PC-9 (cell line): ENCODE results near the gene H3-3A. TPM values are rescaled to one million over a fixed set of nuclear protein-coding genes. Genes with fewer than 3 reads are reported as not detected.

Experiments
- BruUV-seq: library from RNA; stranded (reverse); fragments of 400-500 nt; replicated peaks from 2 replicates; lab custom pipeline; 2021; lab: Mats Ljungman, UMichigan
- CTCF ChIA-PET: fragments of 300-600 bp; sonication (Branson Sonifier 250); formaldehyde crosslinking; loops from one replicate; lab custom pipeline; 2022; ENCODE audit warnings: antibody characterized with exemption; lab: Charles Lee
- POLR2A ChIA-PET: fragments of 300-600 bp; sonication (Branson Sonifier 250); formaldehyde crosslinking; loops from one replicate; lab custom pipeline; 2022; ENCODE audit warnings: antibody characterized with exemption; ENCODE audit not compliant: unreplicated experiment; lab: Charles Lee
- DNase-seq, 2 experiments: peaks; one replicate each; pipeline versions ENCODE4 v3.0.0 to v3.0.0-alpha.2; 2015 to 2022; ENCODE audit warnings: mixed read lengths in 1 of 2
- H2AFZ ChIP-seq: fragments of 200-600 bp; sonication (generic); 2 replicates; pipeline ENCODE4 v1.8.1; 2017; ENCODE audit warnings: antibody characterized with exemption
- H3F3A ChIP-seq: fragments of 200-600 bp; sonication (generic); 2 replicates; pipeline ENCODE4 v1.8.1; 2017; ENCODE audit warnings: antibody characterized with exemption, mild to moderate bottlenecking, low read depth; ENCODE audit not compliant: insufficient read depth
- H3K27ac ChIP-seq: fragments of 200-600 bp; sonication (generic); 2 replicates; pipeline ENCODE4 v1.6.1; 2016; ENCODE audit warnings: mixed run types
- H3K27me3 ChIP-seq: fragments of 200-600 bp; sonication (generic); 2 replicates; pipeline ENCODE4 v1.6.1; 2016; ENCODE audit warnings: low read depth, mixed run types; ENCODE audit not compliant: insufficient read depth
- H3K36me3 ChIP-seq: fragments of 200-600 bp; sonication (generic); 2 replicates; pipeline ENCODE4 v1.6.1; 2016; ENCODE audit warnings: low read depth, mixed run types
- H3K4me1 ChIP-seq: fragments of 200-600 bp; sonication (generic); replicated peaks from 2 replicates; pipeline ENCODE4 v1.6.1; 2016; ENCODE audit warnings: mixed run types; ENCODE audit not compliant: insufficient read depth
- H3K4me2 ChIP-seq: fragments of 200-600 bp; sonication (generic); 2 replicates; pipeline ENCODE4 v1.6.1; 2017; ENCODE audit warnings: mixed run types
- H3K4me3 ChIP-seq: fragments of 200-600 bp; sonication (generic); 2 replicates; pipeline ENCODE4 v1.6.1; 2016; ENCODE audit warnings: mixed run types
- H3K79me2 ChIP-seq: fragments of 200-600 bp; sonication (generic); 2 replicates; pipeline ENCODE4 v1.6.1; 2017; ENCODE audit warnings: low read depth, mixed run types
- H3K9me2 ChIP-seq: fragments of 200-600 bp; sonication (generic); 2 replicates; pipeline ENCODE4 v1.8.1; 2017; ENCODE audit warnings: mild to moderate bottlenecking; ENCODE audit not compliant: insufficient read depth
- H3K9me3 ChIP-seq: fragments of 200-600 bp; sonication (generic); 2 replicates; pipeline ENCODE4 v1.8.1; 2016; ENCODE audit warnings: low read depth; ENCODE audit not compliant: insufficient read depth
- H4K20me1 ChIP-seq: fragments of 200-600 bp; sonication (generic); 2 replicates; pipeline ENCODE4 v1.8.1; 2017; ENCODE audit not compliant: insufficient read depth
- CTCF ChIP-seq: fragments of 200-600 bp; sonication (generic); conservative IDR thresholded peaks from 2 replicates; pipeline ENCODE4 v1.6.1; 2017; ENCODE audit warnings: mixed run types, antibody characterized with exemption, mild to moderate bottlenecking, moderate library complexity
- EZH2 ChIP-seq: fragments of 200-600 bp; sonication (generic); IDR thresholded peaks from 2 replicates; pipeline ENCODE4 v1.8.0; 2017; ENCODE audit warnings: antibody characterized with exemption, low read depth
- intact Hi-C: fragments of 100-400 bp; cut with micrococcal nuclease; formaldehyde crosslinking; loops from one replicate; pipeline ENCODE4 v1.10.0; 2022; ENCODE audit not compliant: unreplicated experiment
- total RNA-seq: library from RNA; stranded (reverse); gene quantifications from 2 replicates; pipeline ENCODE4 v1.2.3, GENCODE V29; 2021

H3-3A gene
- total RNA-seq, 1 experiment from 2014 or later: 584 TPM

DNA sequence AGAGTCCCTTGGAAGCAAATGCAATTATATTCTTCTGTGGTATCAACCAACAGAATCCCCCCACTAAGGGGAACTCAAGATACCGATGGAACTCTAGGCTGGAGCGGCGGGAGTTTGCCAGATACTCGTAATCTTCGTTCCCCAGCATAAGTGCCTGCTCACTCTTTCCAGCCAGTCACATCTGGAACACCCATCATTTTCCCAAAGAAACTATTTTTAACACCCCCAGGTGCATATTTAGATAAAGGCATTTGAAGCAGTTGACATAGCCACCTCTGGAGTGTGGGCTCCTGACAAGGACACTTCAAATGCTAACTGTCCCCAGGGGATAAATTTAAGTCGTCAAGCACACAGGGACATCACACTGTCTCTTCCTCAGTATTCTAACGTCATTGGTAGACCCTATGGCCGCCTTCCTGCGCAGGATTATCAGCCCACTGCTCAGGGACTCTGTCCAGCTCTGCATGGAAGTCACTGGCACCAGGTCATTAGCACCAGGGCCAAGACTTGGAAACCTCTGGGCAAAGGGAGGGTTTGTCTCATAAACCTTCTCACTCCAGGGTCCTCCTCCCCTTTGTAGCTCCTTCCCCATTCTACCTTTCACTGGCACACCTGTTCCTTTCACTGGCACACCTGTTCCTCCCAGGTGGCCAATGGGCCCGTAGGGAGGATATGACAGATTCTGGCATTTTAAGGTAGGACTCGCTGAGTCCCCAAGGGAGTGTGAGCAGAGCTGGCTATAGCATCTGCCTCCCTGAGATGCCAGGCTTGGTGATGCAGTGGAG is 48.8 kb downstream of the H3-3A start:
- 0 out of 2 replicates have a peak overlapping the region, but pooled peaks have one; percentile 67 for H3K27ac ChIP-seq
- TSS peak; percentile 76 for BruUV-seq
- no peaks in the 10 kb centered on the region for H3K27me3 ChIP-seq
- no peaks in the 10 kb centered on the region for H3K9me3 ChIP-seq
- peaks cover 31% of the 10 kb centered on the region for H3K4me1 ChIP-seq
- no peaks in the 10 kb centered on the region for H3K79me2 ChIP-seq
- intact Hi-C loops: no loop called here
- H3K4me3 ChIP-seq: peak overlapping the region; percentile 82
- TF ChIP-seq EZH2 (no peak), CTCF (no peak)
- DNase-seq: no peak
- POLR2A ChIA-PET: interaction anchor here (0.6 kb wide), 1 partner anchor 12 kb away, joined by 8 read pairs; no protein-coding TSS in a partner anchor
- H3F3A ChIP-seq: peaks cover 38% of the 10 kb centered on the region; the same call in 1 of the 2 replicates
- no peaks in the 10 kb centered on the region for H4K20me1 ChIP-seq
- H3K9me2 ChIP-seq: no peaks in the 10 kb centered on the region
- peak overlapping the region; percentile 90 for H2AFZ ChIP-seq
- H3K4me2 ChIP-seq: peak overlapping the region; percentile 94
- H3K36me3 ChIP-seq: no peaks in the 10 kb centered on the region
- CTCF ChIA-PET: interaction anchor here (0.6 to 5.6 kb wide), 4 partner anchors 10 to 338 kb away, joined by 3 to 29 read pairs (median 4); no protein-coding TSS in a partner anchor

DNA sequence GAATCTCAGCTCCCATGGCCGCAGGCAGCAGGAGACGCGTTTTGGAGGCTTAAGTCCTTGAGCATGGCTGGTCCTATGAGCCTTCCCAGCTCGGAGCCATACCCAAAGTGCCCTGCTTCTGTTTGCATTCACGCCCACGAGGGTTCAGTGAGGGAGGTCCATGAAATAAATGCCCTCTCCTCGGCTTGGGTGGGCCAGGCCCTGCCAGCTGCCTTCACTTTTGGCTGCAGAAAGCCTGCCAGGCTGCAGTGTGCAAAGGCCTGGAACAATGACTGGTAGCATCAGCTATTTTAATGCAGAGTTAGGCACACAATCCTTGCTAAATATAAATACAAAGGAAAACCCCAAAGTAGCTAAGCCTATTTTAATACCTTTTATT is 49.4 kb downstream of the H3-3A start:
- intact Hi-C loops: no loop called here
- ChIA-PET CTCF (interaction anchor here (1.2 to 5.6 kb wide), 2 partner anchors 47 to 50 kb away, joined by 4 to 29 read pairs; no protein-coding TSS in a partner anchor), POLR2A (interaction anchor here (0.7 kb wide), 1 partner anchor 113 kb away, joined by 3 read pairs; the partner anchor contains the start of gene SDE2)
- BruUV-seq: no TSS peak
- H2AFZ ChIP-seq: no peak overlapping the region
- H3K9me2 ChIP-seq: no peaks in the 10 kb centered on the region
- no peaks in the 10 kb centered on the region for H3K79me2 ChIP-seq
- H3K36me3 ChIP-seq: no peaks in the 10 kb centered on the region
- H3K4me3 ChIP-seq: no peak overlapping the region
- H3K27me3 ChIP-seq: no peaks in the 10 kb centered on the region
- H3F3A ChIP-seq: peaks cover 38% of the 10 kb centered on the region; the same call in 1 of the 2 replicates
- DNase-seq: no peak
- TF ChIP-seq CTCF (no peak), EZH2 (no peak)
- no peaks in the 10 kb centered on the region for H4K20me1 ChIP-seq
- H3K4me2 ChIP-seq: peak overlapping the region; percentile 94; the same call in 1 of the 2 replicates
- H3K4me1 ChIP-seq: peaks cover 30% of the 10 kb centered on the region
- H3K27ac ChIP-seq: no peak overlapping the region
- no peaks in the 10 kb centered on the region for H3K9me3 ChIP-seq

DNA sequence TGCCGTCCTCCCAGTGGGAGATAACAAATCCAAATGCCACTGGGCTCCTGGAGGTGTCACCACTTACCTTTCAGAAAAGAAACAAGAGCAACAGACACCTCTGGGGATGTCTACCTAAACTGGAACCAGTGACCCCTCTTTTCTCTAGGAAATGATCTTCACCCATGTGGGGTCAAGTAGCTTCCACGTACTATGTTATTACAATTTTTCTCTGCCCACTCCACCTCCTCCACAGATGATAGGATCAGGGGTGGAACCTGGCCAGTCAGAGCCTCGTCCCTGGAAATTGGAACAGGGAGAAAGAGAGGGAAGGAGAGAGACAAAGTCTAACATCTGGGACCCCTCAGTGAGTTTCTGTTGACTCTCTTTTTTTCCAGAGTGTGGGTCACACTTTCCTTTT is 50.1 kb downstream of the H3-3A start:
- no peak overlapping the region for H3K27ac ChIP-seq
- H3K9me2 ChIP-seq: no peaks in the 10 kb centered on the region
- no peak for DNase-seq
- intact Hi-C loops: no loop called here
- H3K4me2 ChIP-seq: no peak overlapping the region
- TF ChIP-seq EZH2: no peak
- no peak for TF ChIP-seq CTCF
- no peaks in the 10 kb centered on the region for H3K9me3 ChIP-seq
- peaks cover 31% of the 10 kb centered on the region; the same call in 1 of the 2 replicates for H3F3A ChIP-seq
- peaks cover 22% of the 10 kb centered on the region for H3K4me1 ChIP-seq
- no peaks in the 10 kb centered on the region for H3K79me2 ChIP-seq
- ChIA-PET CTCF (interaction anchor here (5.6 kb wide), 1 partner anchor 48 kb away, joined by 29 read pairs; no protein-coding TSS in a partner anchor), POLR2A (no interaction called here)
- no peak overlapping the region for H3K4me3 ChIP-seq
- H4K20me1 ChIP-seq: no peaks in the 10 kb centered on the region
- no peak overlapping the region for H2AFZ ChIP-seq
- no peaks in the 10 kb centered on the region for H3K27me3 ChIP-seq
- no peaks in the 10 kb centered on the region for H3K36me3 ChIP-seq
- BruUV-seq: no TSS peak
